Endodermal cell (in vitro differentiated cells): ENCODE data around the gene MPC2. TPM values are rescaled to one million over a fixed set of nuclear protein-coding genes. Genes with fewer than 3 reads are reported as not detected.

ENCODE experiments used
- DNase-seq: peaks from one replicate; pipeline ENCODE4 v3.0.0-alpha.2; 2017
- H3K27ac ChIP-seq: 2 replicates; pipeline ENCODE4 v1.5.1; 2013; ENCODE audit warnings: mild to moderate bottlenecking, low read depth, low read length, moderate library complexity
- H3K27me3 ChIP-seq: 2 replicates; pipeline ENCODE4 v1.6.1; 2013; ENCODE audit warnings: mild to moderate bottlenecking, low read length, moderate library complexity; ENCODE audit not compliant: insufficient read depth, control insufficient read depth, poor library complexity, severe bottlenecking
- H3K36me3 ChIP-seq: 2 replicates; pipeline ENCODE4 v1.7.0; 2013; ENCODE audit warnings: mild to moderate bottlenecking, low read length, moderate library complexity; ENCODE audit not compliant: control insufficient read depth, insufficient read depth
- H3K4me1 ChIP-seq: one replicate; pipeline ENCODE4 v1.7.0; 2013; ENCODE audit warnings: low read length; ENCODE audit not compliant: control insufficient read depth, insufficient read depth
- H3K4me3 ChIP-seq: 2 replicates; pipeline ENCODE4 v1.5.1; 2013; ENCODE audit warnings: mild to moderate bottlenecking, low read length, moderate library complexity
- H3K9ac ChIP-seq: 2 replicates; pipeline ENCODE4 v1.6.1; 2013; ENCODE audit warnings: mild to moderate bottlenecking, low read length, moderate library complexity; ENCODE audit not compliant: poor library complexity, severe bottlenecking; ENCODE audit errors: extremely low read depth
- H3K9me3 ChIP-seq: 2 replicates; pipeline ENCODE4 v1.6.1; 2013; ENCODE audit warnings: mild to moderate bottlenecking, low read length, moderate library complexity; ENCODE audit not compliant: control insufficient read depth
- H3K27ac Mint-ChIP-seq: 2 replicates; pipeline ENCODE4 v1.8.0; 2020; ENCODE audit warnings: mixed read lengths
- H3K27me3 Mint-ChIP-seq: 2 replicates; pipeline ENCODE4 v1.8.0; 2021; ENCODE audit warnings: mild to moderate bottlenecking, mixed read lengths; ENCODE audit not compliant: insufficient read depth
- H3K36me3 Mint-ChIP-seq: 2 replicates; pipeline ENCODE4 v1.8.0; 2020; ENCODE audit warnings: low read depth, mixed read lengths
- H3K4me1 Mint-ChIP-seq: 2 replicates; pipeline ENCODE4 v1.8.0; 2020; ENCODE audit warnings: mixed read lengths
- H3K4me3 Mint-ChIP-seq: 2 replicates; pipeline ENCODE4 v1.8.0; 2020; ENCODE audit warnings: mild to moderate bottlenecking, moderate library complexity, mixed read lengths
- H3K9me3 Mint-ChIP-seq: 2 replicates; pipeline ENCODE4 v1.8.0; 2020; ENCODE audit warnings: mild to moderate bottlenecking, mixed read lengths
- CTCF ChIP-seq: fragments of 200-600 bp; sonication (generic); conservative IDR thresholded peaks from 2 replicates; pipeline ENCODE4 v1.5.0; 2021; ENCODE audit warnings: antibody characterized with exemption, mild to moderate bottlenecking
- WGBS, 2 experiments: methylation state at CpG; one replicate each; pipeline versions ENCODE4 v1.1.5 to v1.1.7; 2013; ENCODE audit warnings: missing lambda C conversion rate in 2 of 2, mixed read lengths in 1 of 2; ENCODE audit not compliant: insufficient coverage in 1 of 2, insufficient read length in 1 of 2; 5-methylcytosine and 5-hydroxymethylcytosine counted together
- total RNA-seq, 2 donors: library from RNA; stranded (reverse); fragmentation: NEBNext Ultra II Directional in 1 of 2; extraction: Animal tissue kit (Norgen Biotek cat#: 25700) in 1 of 2; gene quantifications; 2 replicates in 1 of 2; 3 replicates in 1 of 2; pipeline ENCODE4 v1.2.1, GENCODE V29; 2021

MPC2 gene
- total RNA-seq, 2 donors from 2014 or later = 30.7 to 42.5 TPM

GRCh38 chr1:167966050-167966449 is 29.2 kb upstream of the MPC2 start:
- peaks cover 45% of the 10 kb centered on the region for H3K36me3 Mint-ChIP-seq
- no peaks in the 10 kb centered on the region for H3K4me1 ChIP-seq
- H3K4me3 Mint-ChIP-seq = no peak overlapping the region
- no peak overlapping the region for H3K4me3 ChIP-seq
- peaks cover 2% of the 10 kb centered on the region for H3K9me3 Mint-ChIP-seq
- H3K4me1 Mint-ChIP-seq = peaks cover 17% of the 10 kb centered on the region
- peaks cover 46% of the 10 kb centered on the region for H3K36me3 ChIP-seq
- no peak overlapping the region for H3K27ac ChIP-seq
- TF ChIP-seq CTCF = no peak
- peak overlapping the region; percentile 61 for H3K27ac Mint-ChIP-seq
- WGBS, 2 experiments = 98% methylated on average over 4 of the region's 4 CpGs; no CpG with 5 or more reads in 1 of the 2 experiments
- H3K9me3 ChIP-seq = peaks cover 11% of the 10 kb centered on the region
- no peak for DNase-seq
- H3K27me3 ChIP-seq = no peaks in the 10 kb centered on the region
- no peaks in the 10 kb centered on the region for H3K27me3 Mint-ChIP-seq
- H3K9ac ChIP-seq = no peak overlapping the region

GRCh38 chr1:167964646-167965045 is 27.8 kb upstream of the MPC2 start:
- Histone ChIP-seq H3K4me1 (no peaks in the 10 kb centered on the region), H3K9me3 (peaks cover 11% of the 10 kb centered on the region), H3K27ac (no peak overlapping the region), H3K27me3 (no peaks in the 10 kb centered on the region), H3K4me3 (no peak overlapping the region), H3K36me3 (peaks cover 47% of the 10 kb centered on the region), H3K9ac (no peak overlapping the region)
- Mint-ChIP-seq H3K36me3 (peaks cover 54% of the 10 kb centered on the region), H3K4me3 (no peak overlapping the region), H3K27ac (no peak overlapping the region), H3K4me1 (peaks cover 17% of the 10 kb centered on the region), H3K9me3 (peaks cover 2% of the 10 kb centered on the region), H3K27me3 (no peaks in the 10 kb centered on the region)
- DNase-seq = no peak
- WGBS, 2 experiments = 95 to 96% methylated on average over 4 of the region's 4 CpGs
- no peak for TF ChIP-seq CTCF

GRCh38 chr1:167957710-167958109 is 20.8 kb upstream of the MPC2 start:
- Histone ChIP-seq H3K9me3 (no peaks in the 10 kb centered on the region), H3K4me3 (no peak overlapping the region), H3K4me1 (no peaks in the 10 kb centered on the region), H3K36me3 (peaks cover 47% of the 10 kb centered on the region), H3K27ac (no peak overlapping the region), H3K9ac (no peak overlapping the region), H3K27me3 (no peaks in the 10 kb centered on the region)
- H3K27ac Mint-ChIP-seq = no peak overlapping the region
- H3K9me3 Mint-ChIP-seq = peaks cover 2% of the 10 kb centered on the region
- no peak for DNase-seq
- H3K4me3 Mint-ChIP-seq = no peak overlapping the region
- H3K27me3 Mint-ChIP-seq = no peaks in the 10 kb centered on the region
- TF ChIP-seq CTCF = no peak
- H3K36me3 Mint-ChIP-seq = peaks cover 57% of the 10 kb centered on the region
- no peaks in the 10 kb centered on the region for H3K4me1 Mint-ChIP-seq
